Measurements from ENCODE around the gene ZCCHC24.

DNA sequence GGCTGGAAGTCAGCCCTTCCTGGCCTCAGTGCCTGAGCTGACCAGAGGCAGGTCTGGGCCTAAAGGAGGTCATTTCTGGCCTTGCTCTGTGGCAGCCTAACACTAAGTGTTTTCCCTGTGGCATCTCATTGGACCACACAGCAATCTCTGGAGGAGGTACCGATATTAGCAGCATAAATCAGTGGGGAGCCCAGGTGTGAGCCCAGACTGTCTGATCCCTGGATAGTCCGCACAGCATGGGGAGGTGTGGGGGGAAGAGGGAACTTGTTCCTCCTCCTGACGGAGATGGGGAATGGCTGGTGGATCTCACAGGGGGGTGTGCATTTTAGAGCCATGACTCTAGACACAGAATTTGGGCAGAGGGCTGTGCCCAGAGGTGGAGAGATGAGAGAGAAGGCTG, 109.1 kb downstream of the ZCCHC24 start:
- TF ChIP-seq, protein P1, sequence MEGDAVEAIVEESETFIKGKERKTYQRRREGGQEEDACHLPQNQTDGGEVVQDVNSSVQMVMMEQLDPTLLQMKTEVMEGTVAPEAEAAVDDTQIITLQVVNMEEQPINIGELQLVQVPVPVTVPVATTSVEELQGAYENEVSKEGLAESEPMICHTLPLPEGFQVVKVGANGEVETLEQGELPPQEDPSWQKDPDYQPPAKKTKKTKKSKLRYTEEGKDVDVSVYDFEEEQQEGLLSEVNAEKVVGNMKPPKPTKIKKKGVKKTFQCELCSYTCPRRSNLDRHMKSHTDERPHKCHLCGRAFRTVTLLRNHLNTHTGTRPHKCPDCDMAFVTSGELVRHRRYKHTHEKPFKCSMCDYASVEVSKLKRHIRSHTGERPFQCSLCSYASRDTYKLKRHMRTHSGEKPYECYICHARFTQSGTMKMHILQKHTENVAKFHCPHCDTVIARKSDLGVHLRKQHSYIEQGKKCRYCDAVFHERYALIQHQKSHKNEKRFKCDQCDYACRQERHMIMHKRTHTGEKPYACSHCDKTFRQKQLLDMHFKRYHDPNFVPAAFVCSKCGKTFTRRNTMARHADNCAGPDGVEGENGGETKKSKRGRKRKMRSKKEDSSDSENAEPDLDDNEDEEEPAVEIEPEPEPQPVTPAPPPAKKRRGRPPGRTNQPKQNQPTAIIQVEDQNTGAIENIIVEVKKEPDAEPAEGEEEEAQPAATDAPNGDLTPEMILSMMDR (IDR thresholded peaks at IDR 0.05) = no peak
- TF ChIP-seq POLR2A (IDR thresholded peaks at IDR 0.05) = no peak
